ENCODE data around the gene IFITM10. TPM values are rescaled to one million over a fixed set of nuclear protein-coding genes. Genes with fewer than 3 reads are reported as not detected.

Gene IFITM10
- total RNA-seq (0.27 TPM), polyA plus RNA-seq (ENCODE audit: insufficient read depth in 1 of 8, insufficient read length in 8 of 8, low replicate concordance in 1 of 8) (under 1 TPM in 7 of 8 donors, not detected in 1; 0.08 to 0.23 (median 0.15) TPM)
- long read RNA-seq, donor 1 = 0 reads
- long read RNA-seq, donor 2 = 0 reads
- long read RNA-seq, donor 3 = 0 reads
- long read RNA-seq, donor 4 = 0 reads
- long read RNA-seq, donor 5 = 0 reads
- long read RNA-seq, donor 6 = 0 reads
- long read RNA-seq, donor 7 = 0 reads
- long read RNA-seq, donor 8 = 0 reads
- long read RNA-seq, donor 9 = 0 reads
- long read RNA-seq, donor 10 = 0 reads
- long read RNA-seq, donor 11 = 0 reads

GRCh38 chr11:1750481-1750839, at the start of gene IFITM10:
TSS of gene IFITM10 (minus strand) at chr11:1750595. CDS start at chr11:1750442, 153 bp downstream.
- Histone ChIP-seq H3K4me3 (ENCODE audit: low read length) (no peak within 1 kb of the TSS), H3K9me3 (replicated peaks; ENCODE audit: control insufficient read depth, low read depth, low read length) (no peaks in the 10 kb centered on the region), H3K27me3 (ENCODE audit: control insufficient read depth, insufficient read depth, low read length) (peaks cover 44% of the 10 kb centered on the region), H3K27ac (ENCODE audit: low read length) (no peak within 1 kb of the TSS), H3K36me3 (ENCODE audit: control insufficient read depth, insufficient read depth, low read length) (peaks cover 24% of the 10 kb centered on the region), H3K4me1 (ENCODE audit: control insufficient read depth, insufficient read depth, low read length) (peaks cover 41% of the 10 kb centered on the region)
- WGBS (ENCODE audit: insufficient coverage) = 29% methylated on average over 5 of the region's 6 CpGs
- DNase-seq = no peak

DNA sequence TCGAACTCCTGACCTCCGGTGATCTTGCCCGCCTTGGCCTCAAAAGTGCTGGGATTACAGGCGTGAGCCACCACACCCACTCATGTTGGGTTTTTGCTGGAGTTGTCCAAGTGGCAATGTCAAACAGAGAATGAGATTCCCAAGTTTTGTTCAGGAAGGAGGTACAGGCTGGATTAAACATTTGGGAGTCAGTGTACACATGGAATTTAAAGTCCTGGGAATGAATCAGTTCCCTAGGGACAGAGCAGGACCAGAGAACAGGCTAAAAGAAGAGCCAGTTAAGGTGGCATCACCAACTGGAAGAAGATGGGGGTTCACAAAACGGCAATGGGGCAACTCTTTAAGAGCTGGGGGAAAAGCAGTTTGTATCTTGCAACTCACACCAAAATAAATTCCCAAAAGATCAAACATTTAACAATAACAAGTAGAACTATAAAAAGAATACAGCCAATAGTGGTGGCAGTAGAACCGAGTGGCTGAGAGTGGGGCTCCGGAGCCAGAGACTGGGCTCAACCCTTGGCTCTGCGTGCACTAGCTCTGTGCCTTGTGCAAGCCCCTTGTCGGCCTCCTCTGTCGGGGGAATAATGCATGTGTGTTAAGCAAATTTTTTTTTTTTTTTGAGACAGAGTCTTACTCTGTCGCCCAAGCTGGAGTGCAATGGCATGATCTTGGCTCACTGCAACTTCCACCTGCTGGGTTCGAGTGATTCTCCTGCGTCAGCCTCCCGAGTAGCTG, 47.2 kb upstream of the IFITM10 start:
- no peaks in the 10 kb centered on the region for H3K36me3 ChIP-seq (ENCODE audit: control insufficient read depth, insufficient read depth, low read length)
- WGBS (ENCODE audit: insufficient coverage) = 89% methylated on average over 6 of the region's 14 CpGs
- H3K27ac ChIP-seq (ENCODE audit: low read length) = no peak overlapping the region
- DNase-seq = no peak
- H3K27me3 ChIP-seq (ENCODE audit: control insufficient read depth, insufficient read depth, low read length) = peaks cover 11% of the 10 kb centered on the region
- no peak overlapping the region for H3K4me3 ChIP-seq (ENCODE audit: low read length)
- H3K9me3 ChIP-seq (replicated peaks; ENCODE audit: control insufficient read depth, low read depth, low read length) = no peaks in the 10 kb centered on the region
- no peaks in the 10 kb centered on the region for H3K4me1 ChIP-seq (ENCODE audit: control insufficient read depth, insufficient read depth, low read length)

GRCh38 chr11:1796413-1797011, 46.1 kb upstream of the IFITM10 start:
- no peaks in the 10 kb centered on the region for H3K9me3 ChIP-seq (replicated peaks; ENCODE audit: control insufficient read depth, low read depth, low read length)
- no peak overlapping the region for H3K4me3 ChIP-seq (ENCODE audit: low read length)
- whole genome bisulfite sequencing (ENCODE audit: insufficient coverage) = 71% methylated on average over 10 of the region's 12 CpGs
- H3K36me3 ChIP-seq (ENCODE audit: control insufficient read depth, insufficient read depth, low read length) = no peaks in the 10 kb centered on the region
- no peak for DNase-seq
- peaks cover 11% of the 10 kb centered on the region for H3K27me3 ChIP-seq (ENCODE audit: control insufficient read depth, insufficient read depth, low read length)
- no peak overlapping the region for H3K27ac ChIP-seq (ENCODE audit: low read length)
- H3K4me1 ChIP-seq (ENCODE audit: control insufficient read depth, insufficient read depth, low read length) = no peaks in the 10 kb centered on the region

DNA sequence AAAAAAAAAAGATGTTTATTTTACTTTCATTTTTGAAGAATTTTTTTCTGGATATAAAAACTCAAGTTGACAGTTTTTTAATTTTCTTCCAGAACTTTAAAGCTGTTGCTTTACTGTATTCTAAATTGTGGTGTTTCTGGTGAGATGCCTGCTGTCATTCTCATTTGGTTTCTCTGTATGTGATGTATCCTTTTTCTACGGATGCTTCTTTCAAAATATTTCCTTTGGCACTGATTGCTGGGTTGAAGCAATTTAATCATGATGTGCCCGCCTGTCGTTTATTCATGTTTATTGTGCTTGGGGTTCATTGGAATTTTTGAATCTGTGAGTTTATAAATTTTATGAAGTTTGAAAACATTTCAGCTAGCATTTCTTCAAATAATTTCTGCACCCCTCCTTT, 42.7 kb upstream of the IFITM10 start:
- peaks cover 11% of the 10 kb centered on the region for H3K27me3 ChIP-seq (ENCODE audit: control insufficient read depth, insufficient read depth, low read length)
- no peak for DNase-seq
- no CpG with 5 or more reads among the region's 3 CpGs for WGBS (ENCODE audit: insufficient coverage)
- H3K4me1 ChIP-seq (ENCODE audit: control insufficient read depth, insufficient read depth, low read length) = no peaks in the 10 kb centered on the region
- no peaks in the 10 kb centered on the region for H3K36me3 ChIP-seq (ENCODE audit: control insufficient read depth, insufficient read depth, low read length)
- no peak overlapping the region for H3K27ac ChIP-seq (ENCODE audit: low read length)
- no peaks in the 10 kb centered on the region for H3K9me3 ChIP-seq (replicated peaks; ENCODE audit: control insufficient read depth, low read depth, low read length)
- no peak overlapping the region for H3K4me3 ChIP-seq (ENCODE audit: low read length)

DNA sequence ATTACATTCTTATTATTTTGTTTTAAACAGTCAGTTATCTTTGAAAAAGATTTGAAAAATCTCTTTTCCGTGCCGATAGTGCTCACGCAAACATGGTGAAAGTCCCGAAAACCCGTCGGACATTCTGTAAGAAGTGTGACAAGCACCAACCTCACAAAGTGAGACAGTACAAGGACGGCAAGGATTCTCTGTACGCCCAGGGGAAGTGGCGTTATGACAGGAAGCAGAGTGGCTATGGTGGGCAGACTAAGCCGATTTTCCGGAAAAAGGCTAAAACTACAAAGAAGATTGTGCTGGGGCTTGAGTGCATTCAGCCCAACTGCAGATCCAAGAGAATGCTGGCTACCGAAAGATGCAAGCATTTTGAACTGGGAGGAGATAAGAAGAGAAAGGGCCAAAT, 42.1 kb upstream of the IFITM10 start:
- no peak overlapping the region for H3K4me3 ChIP-seq (ENCODE audit: low read length)
- H3K9me3 ChIP-seq (replicated peaks; ENCODE audit: control insufficient read depth, low read depth, low read length) = no peaks in the 10 kb centered on the region
- no peaks in the 10 kb centered on the region for H3K36me3 ChIP-seq (ENCODE audit: control insufficient read depth, insufficient read depth, low read length)
- no peak for DNase-seq
- no peak overlapping the region for H3K27ac ChIP-seq (ENCODE audit: low read length)
- H3K27me3 ChIP-seq (ENCODE audit: control insufficient read depth, insufficient read depth, low read length) = peaks cover 7% of the 10 kb centered on the region
- 60% methylated on average over 9 of the region's 12 CpGs for WGBS (ENCODE audit: insufficient coverage)
- no peaks in the 10 kb centered on the region for H3K4me1 ChIP-seq (ENCODE audit: control insufficient read depth, insufficient read depth, low read length)

GRCh38 chr11:1791912-1792311, 41.5 kb upstream of the IFITM10 start:
- Histone ChIP-seq H3K4me1 (ENCODE audit: control insufficient read depth, insufficient read depth, low read length) (no peaks in the 10 kb centered on the region), H3K27ac (ENCODE audit: low read length) (no peak overlapping the region), H3K36me3 (ENCODE audit: control insufficient read depth, insufficient read depth, low read length) (no peaks in the 10 kb centered on the region), H3K4me3 (ENCODE audit: low read length) (no peak overlapping the region), H3K27me3 (ENCODE audit: control insufficient read depth, insufficient read depth, low read length) (peaks cover 6% of the 10 kb centered on the region), H3K9me3 (replicated peaks; ENCODE audit: control insufficient read depth, low read depth, low read length) (no peaks in the 10 kb centered on the region)
- DNase-seq = no peak
- WGBS (ENCODE audit: insufficient coverage) = 85% methylated on average over 4 of the region's 6 CpGs

- 71% methylated on average over 4 of the region's 4 CpGs for WGBS (ENCODE audit: insufficient coverage)
- H3K4me3 ChIP-seq (ENCODE audit: low read length) = no peak overlapping the region
- H3K9me3 ChIP-seq (replicated peaks; ENCODE audit: control insufficient read depth, low read depth, low read length) = no peaks in the 10 kb centered on the region
- H3K36me3 ChIP-seq (ENCODE audit: control insufficient read depth, insufficient read depth, low read length) = no peaks in the 10 kb centered on the region
- H3K27me3 ChIP-seq (ENCODE audit: control insufficient read depth, insufficient read depth, low read length) = peaks cover 6% of the 10 kb centered on the region
- no peak overlapping the region for H3K27ac ChIP-seq (ENCODE audit: low read length)
- peaks cover 5% of the 10 kb centered on the region for H3K4me1 ChIP-seq (ENCODE audit: control insufficient read depth, insufficient read depth, low read length)
- no peak for DNase-seq
These were observed 36.1 kb upstream of the IFITM10 start for GRCh38 chr11:1786466-1786865.

- Histone ChIP-seq H3K9me3 (replicated peaks; ENCODE audit: control insufficient read depth, low read depth, low read length) (no peaks in the 10 kb centered on the region), H3K36me3 (ENCODE audit: control insufficient read depth, insufficient read depth, low read length) (no peaks in the 10 kb centered on the region), H3K27me3 (ENCODE audit: control insufficient read depth, insufficient read depth, low read length) (peaks cover 6% of the 10 kb centered on the region), H3K4me1 (ENCODE audit: control insufficient read depth, insufficient read depth, low read length) (peaks cover 6% of the 10 kb centered on the region), H3K27ac (ENCODE audit: low read length) (no peak overlapping the region), H3K4me3 (ENCODE audit: low read length) (no peak overlapping the region)
- peak; percentile 69 for DNase-seq
- WGBS (ENCODE audit: insufficient coverage) = 61% methylated on average over 10 of the region's 21 CpGs
These were observed 35.5 kb upstream of the IFITM10 start for GRCh38 chr11:1785749-1786413.

DNA sequence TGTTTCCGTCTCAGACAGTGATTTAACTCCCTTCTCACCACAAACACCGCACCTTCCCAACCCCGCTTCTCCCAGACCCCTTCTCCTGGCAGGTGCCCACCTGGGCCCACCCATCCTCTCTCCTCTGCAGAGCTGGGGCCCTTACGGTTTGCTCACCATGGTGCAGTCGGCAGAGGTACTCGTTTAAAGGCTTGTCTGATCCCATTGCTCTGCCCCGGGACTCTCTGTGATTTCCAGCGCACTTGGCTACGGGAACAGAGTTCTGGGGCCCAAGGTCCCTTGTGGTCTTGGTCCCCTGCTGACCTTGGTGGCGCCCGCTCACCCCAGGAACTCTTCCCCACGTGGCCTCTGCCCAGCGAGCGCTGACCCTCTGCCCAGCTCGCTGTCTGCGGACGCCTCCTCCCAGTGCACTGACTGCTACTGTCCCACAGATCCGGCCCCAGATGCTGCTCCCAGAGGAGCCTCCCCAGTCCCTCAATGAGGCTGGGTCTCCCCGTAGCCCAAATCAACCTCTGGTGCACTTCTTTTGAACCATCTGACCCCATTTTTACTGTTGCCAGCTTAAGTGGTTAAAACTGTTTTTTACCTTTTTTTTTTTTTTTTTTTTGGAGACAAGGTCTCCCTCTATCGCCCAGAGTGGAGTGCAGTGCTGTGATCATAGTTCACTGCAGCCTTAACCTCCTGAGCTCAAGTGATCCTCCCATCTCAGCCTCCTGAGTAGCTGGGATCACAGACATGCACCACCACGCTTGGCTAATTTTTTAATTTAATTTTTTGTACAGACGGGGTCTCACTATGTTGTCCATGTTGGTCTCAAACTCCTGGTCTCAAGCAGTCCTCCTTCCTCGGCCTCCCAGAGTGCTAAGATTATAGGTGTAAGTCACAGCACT, 34.6 kb upstream of the IFITM10 start:
- Histone ChIP-seq H3K4me1 (ENCODE audit: control insufficient read depth, insufficient read depth, low read length) (peaks cover 10% of the 10 kb centered on the region), H3K27me3 (ENCODE audit: control insufficient read depth, insufficient read depth, low read length) (peaks cover 6% of the 10 kb centered on the region), H3K27ac (ENCODE audit: low read length) (no peak overlapping the region), H3K4me3 (ENCODE audit: low read length) (no peak overlapping the region), H3K36me3 (ENCODE audit: control insufficient read depth, insufficient read depth, low read length) (no peaks in the 10 kb centered on the region), H3K9me3 (replicated peaks; ENCODE audit: control insufficient read depth, low read depth, low read length) (no peaks in the 10 kb centered on the region)
- DNase-seq = no peak
- 78% methylated on average over 18 of the region's 23 CpGs for WGBS (ENCODE audit: insufficient coverage)
